Cardiac fibroblast (primary cell): ENCODE data around the gene MID1IP1.
A peak's percentile ranks its signal among the peaks of the same experiment; 100 is the strongest.

Experiments used
- DNase-seq, 2 donors: peaks; one replicate each; pipeline versions ENCODE4 v3.0.0 to v3.0.0-alpha.2; 2010; ENCODE audit warnings: low read depth in 2 of 2
- H3K4me3 ChIP-seq, 2 donors: replicated peaks in 1 of 2; 1 replicate in 1 of 2; 2 replicates in 1 of 2; pipeline ENCODE4 v1.5.1; 2011; ENCODE audit warnings: low read depth in 2 of 2, low read length in 2 of 2, mild to moderate bottlenecking in 2 of 2, moderate library complexity in 1 of 2
- CTCF ChIP-seq: IDR thresholded peaks from one replicate; pipeline ENCODE4 v1.5.1; 2011; ENCODE audit warnings: low read depth, mild to moderate bottlenecking, low read length, inconsistent platforms

Gene MID1IP1

DNA sequence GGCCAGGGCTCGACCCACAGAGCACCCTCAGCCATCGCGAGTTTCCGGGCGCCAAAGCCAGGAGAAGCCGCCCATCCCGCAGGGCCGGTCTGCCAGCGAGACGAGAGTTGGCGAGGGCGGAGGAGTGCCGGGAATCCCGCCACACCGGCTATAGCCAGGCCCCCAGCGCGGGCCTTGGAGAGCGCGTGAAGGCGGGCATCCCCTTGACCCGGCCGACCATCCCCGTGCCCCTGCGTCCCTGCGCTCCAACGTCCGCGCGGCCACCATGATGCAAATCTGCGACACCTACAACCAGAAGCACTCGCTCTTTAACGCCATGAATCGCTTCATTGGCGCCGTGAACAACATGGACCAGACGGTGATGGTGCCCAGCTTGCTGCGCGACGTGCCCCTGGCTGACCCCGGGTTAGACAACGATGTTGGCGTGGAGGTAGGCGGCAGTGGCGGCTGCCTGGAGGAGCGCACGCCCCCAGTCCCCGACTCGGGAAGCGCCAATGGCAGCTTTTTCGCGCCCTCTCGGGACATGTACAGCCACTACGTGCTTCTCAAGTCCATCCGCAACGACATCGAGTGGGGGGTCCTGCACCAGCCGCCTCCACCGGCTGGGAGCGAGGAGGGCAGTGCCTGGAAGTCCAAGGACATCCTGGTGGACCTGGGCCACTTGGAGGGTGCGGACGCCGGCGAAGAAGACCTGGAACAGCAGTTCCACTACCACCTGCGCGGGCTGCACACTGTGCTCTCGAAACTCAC is 3.6 kb downstream of the MID1IP1 start:
- peak overlapping the region; percentile 69 to 72 for H3K4me3 ChIP-seq
- peak; percentile 36 to 41 for DNase-seq
- TF ChIP-seq CTCF = no peak

- no peak for TF ChIP-seq CTCF
- H3K4me3 ChIP-seq = peak overlapping the region; percentile 69 to 72
- DNase-seq = peak; percentile 82 to 86
These were observed 4.5 kb downstream of the MID1IP1 start for GRCh38 chrX:38805432-38806389.

DNA sequence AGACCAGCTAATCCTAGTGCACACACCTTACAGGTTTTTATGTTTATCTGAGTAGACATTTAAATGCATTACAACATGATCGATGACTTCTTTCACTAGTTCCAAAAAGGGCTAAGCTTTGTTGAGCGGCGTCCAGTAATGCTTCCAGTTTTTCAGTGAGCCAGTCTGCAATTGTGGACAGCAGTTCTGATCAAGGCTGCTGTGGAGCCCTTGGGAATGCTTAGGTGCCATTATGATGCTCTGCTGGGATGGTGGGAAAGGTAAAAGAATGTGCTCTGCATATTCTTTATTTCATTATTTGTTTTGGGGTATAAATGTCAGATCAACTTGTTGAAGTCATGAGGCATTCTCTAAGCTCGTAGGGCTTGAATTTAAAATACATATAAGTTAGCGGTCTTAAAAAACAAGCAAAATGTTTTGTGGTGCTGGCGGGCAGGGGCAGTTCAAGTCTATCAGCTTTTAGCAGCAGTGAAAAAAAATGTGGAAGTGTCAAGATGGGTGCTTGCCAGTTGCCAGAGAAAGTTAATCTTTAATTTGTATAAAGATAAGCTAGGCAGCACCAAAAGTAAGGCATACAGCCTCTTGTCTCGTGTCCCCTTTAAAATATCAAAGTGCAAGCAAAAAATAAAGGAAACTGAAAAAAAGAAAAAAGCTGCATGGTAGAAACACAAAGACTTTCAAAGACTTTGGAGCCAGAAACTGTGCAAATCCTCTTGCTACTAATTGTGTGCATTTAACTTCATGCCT is 5.8 kb downstream of the MID1IP1 start:
- no peak overlapping the region for H3K4me3 ChIP-seq

GRCh38 chrX:38807873-38808272 is 6.6 kb downstream of the MID1IP1 start:
- TF ChIP-seq CTCF = no peak
- DNase-seq = peak in 1 of 2 donors; percentile 43

More for the DNA sequence above, 5.8 kb downstream of the MID1IP1 start:
- DNase-seq = no peak
- no peak for TF ChIP-seq CTCF

GRCh38 chrX:38811515-38812243 is 10.4 kb downstream of the MID1IP1 start:
- no peak overlapping the region for H3K4me3 ChIP-seq
- no peak for TF ChIP-seq CTCF
- DNase-seq = peak in 1 of 2 donors; percentile 39

More at GRCh38 chrX:38807873-38808272, 6.6 kb downstream of the MID1IP1 start:
- no peak overlapping the region for H3K4me3 ChIP-seq

DNA sequence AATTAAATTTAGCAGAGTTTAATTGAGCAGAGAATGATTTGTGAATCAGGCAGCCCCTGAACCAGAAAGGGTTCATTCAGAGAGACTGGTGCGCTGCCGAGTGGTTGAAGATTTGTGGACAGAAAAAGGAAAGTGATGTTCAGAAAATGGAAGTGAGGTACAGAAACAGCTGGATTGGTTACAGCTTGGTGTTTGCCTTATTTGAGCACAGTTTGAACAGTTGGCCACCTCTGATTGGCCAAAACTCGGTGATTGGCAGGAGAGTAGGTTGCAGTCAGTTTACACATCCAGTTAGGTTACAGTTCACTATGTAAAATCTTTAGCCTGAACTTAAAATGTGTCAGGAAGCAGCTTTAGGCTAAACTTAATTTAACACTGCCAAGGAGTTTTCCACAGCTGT is 14.9 kb downstream of the MID1IP1 start:
- DNase-seq = no peak
- no peak for TF ChIP-seq CTCF
- no peak overlapping the region for H3K4me3 ChIP-seq
